Chondrocyte (in vitro differentiated cells): ENCODE measurements around the gene HPCAL1. TPM values are rescaled to one million over a fixed set of nuclear protein-coding genes. Genes with fewer than 3 reads are reported as not detected.
A peak's percentile ranks its signal among the peaks of the same experiment; 100 is the strongest.

Source experiments
- DNase-seq: peaks from one replicate; pipeline ENCODE4 v3.0.0; 2021; ENCODE audit warnings: mixed read lengths, low spot score
- H3K27ac Mint-ChIP-seq: one replicate; pipeline ENCODE4 v1.8.0; 2021; ENCODE audit warnings: mild to moderate bottlenecking, moderate library complexity, mixed read lengths; ENCODE audit not compliant: unreplicated experiment
- H3K27me3 Mint-ChIP-seq: 2 replicates; pipeline ENCODE4 v1.8.0; 2021; ENCODE audit warnings: low read depth, mixed read lengths
- H3K36me3 Mint-ChIP-seq: 2 replicates; pipeline ENCODE4 v1.8.0; 2021; ENCODE audit warnings: low read depth, mixed read lengths
- H3K4me1 Mint-ChIP-seq: 2 replicates; pipeline ENCODE4 v1.8.0; 2021; ENCODE audit warnings: low read depth, mild to moderate bottlenecking, mixed read lengths
- H3K4me3 Mint-ChIP-seq: one replicate; pipeline ENCODE4 v1.8.0; 2021; ENCODE audit warnings: mild to moderate bottlenecking, moderate library complexity, mixed read lengths; ENCODE audit not compliant: unreplicated experiment
- H3K9me3 Mint-ChIP-seq: 2 replicates; pipeline ENCODE4 v1.8.0; 2021; ENCODE audit warnings: low read depth, mixed read lengths
- total RNA-seq: library from RNA; stranded (reverse); gene quantifications from 3 replicates; pipeline ENCODE4 v1.2.1, GENCODE V29; 2021
- TF ChIP-seq, protein P1 (sequence below): fragments of 200-600 bp; sonication (generic); IDR thresholded peaks from 2 replicates; pipeline ENCODE4 v1.5.0; 2021; ENCODE audit warnings: antibody characterized with exemption, mild to moderate bottlenecking, moderate library complexity

HPCAL1 gene
- total RNA-seq, 1 donor from 2014 or later: 19.3 TPM

DNA sequence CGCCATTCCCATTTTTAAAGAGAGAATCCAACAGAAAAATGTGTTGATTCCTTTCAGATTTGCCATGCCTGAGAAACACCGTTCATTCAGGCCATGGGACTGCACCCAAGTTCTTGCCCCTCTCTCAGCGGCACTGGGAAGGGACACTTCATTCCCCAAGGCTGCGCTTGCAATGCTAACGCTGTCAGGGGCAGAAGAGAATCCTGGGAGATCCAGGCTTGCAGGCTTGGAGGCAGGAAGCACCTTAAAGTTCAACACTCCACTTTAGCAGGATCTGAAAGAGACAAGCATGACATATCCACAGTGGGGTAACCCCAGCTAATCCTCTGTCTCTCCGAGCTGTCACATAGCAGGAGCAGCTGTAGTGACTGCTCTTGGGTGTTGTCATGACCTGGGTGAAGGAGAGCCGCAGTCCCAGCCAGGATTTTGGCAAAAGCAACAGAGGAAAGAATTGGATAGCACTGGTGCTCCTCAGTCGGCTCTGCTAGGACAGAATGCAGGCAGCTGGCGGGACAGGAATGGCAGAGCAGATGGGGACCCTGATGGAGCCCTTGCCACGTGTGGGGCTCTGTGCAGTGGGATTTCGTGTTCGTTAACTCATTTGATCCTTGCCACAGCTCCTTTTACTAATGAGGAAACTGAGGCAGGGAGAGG, 167.4 kb downstream of the HPCAL1 start:
- Mint-ChIP-seq H3K27me3 (peaks cover 2% of the 10 kb centered on the region), H3K4me3 (no peak overlapping the region), H3K36me3 (no peaks in the 10 kb centered on the region), H3K27ac (no peak overlapping the region), H3K4me1 (no peaks in the 10 kb centered on the region), H3K9me3 (no peaks in the 10 kb centered on the region)
- TF ChIP-seq, protein P1, sequence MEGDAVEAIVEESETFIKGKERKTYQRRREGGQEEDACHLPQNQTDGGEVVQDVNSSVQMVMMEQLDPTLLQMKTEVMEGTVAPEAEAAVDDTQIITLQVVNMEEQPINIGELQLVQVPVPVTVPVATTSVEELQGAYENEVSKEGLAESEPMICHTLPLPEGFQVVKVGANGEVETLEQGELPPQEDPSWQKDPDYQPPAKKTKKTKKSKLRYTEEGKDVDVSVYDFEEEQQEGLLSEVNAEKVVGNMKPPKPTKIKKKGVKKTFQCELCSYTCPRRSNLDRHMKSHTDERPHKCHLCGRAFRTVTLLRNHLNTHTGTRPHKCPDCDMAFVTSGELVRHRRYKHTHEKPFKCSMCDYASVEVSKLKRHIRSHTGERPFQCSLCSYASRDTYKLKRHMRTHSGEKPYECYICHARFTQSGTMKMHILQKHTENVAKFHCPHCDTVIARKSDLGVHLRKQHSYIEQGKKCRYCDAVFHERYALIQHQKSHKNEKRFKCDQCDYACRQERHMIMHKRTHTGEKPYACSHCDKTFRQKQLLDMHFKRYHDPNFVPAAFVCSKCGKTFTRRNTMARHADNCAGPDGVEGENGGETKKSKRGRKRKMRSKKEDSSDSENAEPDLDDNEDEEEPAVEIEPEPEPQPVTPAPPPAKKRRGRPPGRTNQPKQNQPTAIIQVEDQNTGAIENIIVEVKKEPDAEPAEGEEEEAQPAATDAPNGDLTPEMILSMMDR: no peak
- peak; percentile 37 for DNase-seq

- DNase-seq: peak; percentile 72
- Mint-ChIP-seq H3K9me3 (no peaks in the 10 kb centered on the region), H3K27me3 (peaks cover 2% of the 10 kb centered on the region), H3K4me1 (no peaks in the 10 kb centered on the region), H3K27ac (no peak overlapping the region), H3K4me3 (no peak overlapping the region), H3K36me3 (no peaks in the 10 kb centered on the region)
- TF ChIP-seq, protein P1: no peak
Observed at GRCh38 chr2:10471046-10471571, 168.4 kb downstream of the HPCAL1 start.

- no peak overlapping the region for H3K4me3 Mint-ChIP-seq
- no peaks in the 10 kb centered on the region for H3K9me3 Mint-ChIP-seq
- no peak overlapping the region for H3K27ac Mint-ChIP-seq
- peaks cover 2% of the 10 kb centered on the region for H3K27me3 Mint-ChIP-seq
- no peaks in the 10 kb centered on the region for H3K36me3 Mint-ChIP-seq
- H3K4me1 Mint-ChIP-seq: no peaks in the 10 kb centered on the region
- TF ChIP-seq, protein P1: no peak
- peak; percentile 21 for DNase-seq
Observed at GRCh38 chr2:10471955-10472354, 169.3 kb downstream of the HPCAL1 start.

DNA sequence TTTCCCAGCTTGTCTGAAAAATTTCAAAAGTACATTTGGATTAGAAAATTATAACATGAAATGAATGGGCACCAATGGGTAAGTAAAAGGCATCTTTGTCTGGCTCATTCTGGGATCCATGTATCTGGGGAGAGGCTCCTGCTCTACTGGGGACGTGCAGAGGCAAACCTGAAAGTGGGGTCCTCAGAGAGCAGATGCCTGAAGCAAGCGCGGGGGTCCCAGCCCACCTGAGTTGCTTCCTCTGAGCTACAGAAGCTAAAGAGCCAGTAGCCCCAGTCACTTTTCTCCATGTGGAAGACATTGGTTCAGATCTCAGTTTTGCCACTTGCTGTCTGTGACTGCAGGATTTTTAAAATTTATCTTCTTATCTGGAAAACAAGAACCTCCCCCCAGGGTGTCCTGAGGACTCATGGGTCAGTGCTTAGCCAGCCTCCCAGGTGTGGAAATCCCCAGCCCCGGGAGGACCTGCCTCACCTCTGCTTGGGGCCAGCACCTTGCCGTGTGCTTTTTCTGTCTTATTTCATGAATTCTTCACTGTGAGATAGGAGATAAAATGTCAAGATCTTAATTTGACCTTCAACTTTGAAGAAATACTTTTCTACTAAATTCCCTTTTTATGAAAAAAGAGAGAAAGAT, 170.5 kb downstream of the HPCAL1 start:
- Mint-ChIP-seq H3K4me1 (no peaks in the 10 kb centered on the region), H3K36me3 (no peaks in the 10 kb centered on the region), H3K4me3 (no peak overlapping the region), H3K9me3 (no peaks in the 10 kb centered on the region), H3K27ac (no peak overlapping the region), H3K27me3 (peaks cover 2% of the 10 kb centered on the region)
- TF ChIP-seq, protein P1: no peak
- DNase-seq: no peak

DNA sequence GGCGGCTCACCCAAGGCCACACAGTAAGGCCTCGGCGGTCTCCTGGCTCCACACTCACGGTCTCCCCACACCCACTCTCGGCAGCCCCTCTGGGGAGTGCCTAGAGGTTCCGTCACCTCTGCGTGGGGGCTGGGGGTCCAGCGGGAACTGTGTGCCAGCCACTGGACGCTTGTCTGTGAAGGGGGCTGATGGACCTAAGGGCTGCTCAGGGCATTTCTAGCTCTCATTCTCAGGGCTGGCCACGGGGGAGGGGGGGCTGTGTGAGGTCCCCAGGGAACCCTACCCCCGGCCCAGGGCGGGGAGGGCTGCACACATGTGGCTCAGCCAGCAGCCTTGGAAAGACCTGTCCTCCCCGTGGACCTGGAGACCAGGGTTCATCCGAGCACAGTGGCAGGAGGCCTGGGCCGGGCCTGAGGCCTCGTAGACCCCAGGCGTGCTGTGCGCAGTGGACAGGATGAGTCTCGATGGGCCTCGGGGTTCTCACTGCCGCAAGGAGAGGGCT, 172.6 kb downstream of the HPCAL1 start:
- DNase-seq: peak; percentile 88
- Mint-ChIP-seq H3K4me3 (no peak overlapping the region), H3K4me1 (no peaks in the 10 kb centered on the region), H3K9me3 (no peaks in the 10 kb centered on the region), H3K27me3 (peaks cover 2% of the 10 kb centered on the region), H3K36me3 (no peaks in the 10 kb centered on the region), H3K27ac (no peak overlapping the region)
- TF ChIP-seq, protein P1: no peak
